ENCODE measurements around the gene MCRIP2. TPM values are rescaled to one million over a fixed set of nuclear protein-coding genes. Genes with fewer than 3 reads are reported as not detected.
A peak's percentile ranks its signal among the peaks of the same experiment; 100 is the strongest.
"Not testable (repeated sequence)": the region's sequence is repeated elsewhere in the genome, so short reads cannot be mapped to it uniquely, and the experiment has no call there.

Gene MCRIP2
- total RNA-seq, 1 donor from 2014 or later = 205 TPM

GRCh38 chr16:684071-684794 lies 42.6 kb downstream of the MCRIP2 start, which contains the start of gene JMJD8:
Gene JMJD8, minus strand, starts transcription at chr16:684334. Its CDS starts 15 bp downstream, at chr16:684319.
- intact Hi-C loops (cut with DNase I) = no loop called here
- ATAC-seq (ENCODE audit: poor library complexity) = peak; percentile 76

GRCh38 chr16:684961-685696 lies 43.5 kb downstream of the MCRIP2 start:
- ATAC-seq (ENCODE audit: poor library complexity) (no peak), DNase-seq (no peak)
- intact Hi-C loops (cut with DNase I) = no loop called here

More at GRCh38 chr16:684071-684794, 42.6 kb downstream of the MCRIP2 start, which contains the start of gene JMJD8:
- peak; percentile 99 for DNase-seq

DNA sequence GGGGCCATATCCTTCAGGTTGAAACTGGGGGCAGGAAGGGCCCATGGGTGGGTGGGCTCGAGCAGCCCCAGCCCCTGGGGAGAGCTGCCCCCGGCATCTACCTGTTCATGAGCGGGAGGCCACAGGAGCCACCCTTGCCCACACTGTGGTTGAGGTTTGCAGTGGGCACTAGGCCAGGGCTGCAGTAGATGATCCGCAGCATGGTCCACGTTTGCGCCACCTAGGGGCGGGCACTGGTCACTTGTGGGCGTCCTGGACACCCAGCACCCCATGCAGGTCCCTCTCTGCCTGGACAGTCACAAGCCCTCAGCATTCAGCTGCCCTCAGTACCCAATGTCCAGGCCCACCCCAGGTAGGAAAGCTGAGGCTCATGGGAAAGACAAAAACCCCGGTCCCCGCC lies 44.3 kb downstream of the MCRIP2 start:
- ATAC-seq (ENCODE audit: poor library complexity) (no peak), DNase-seq (no peak)
- intact Hi-C loops (cut with DNase I) = no loop called here

GRCh38 chr16:686459-687260 lies 45.0 kb downstream of the MCRIP2 start:
- DNase-seq (no peak), ATAC-seq (ENCODE audit: poor library complexity) (no peak)
- intact Hi-C loops (cut with DNase I) = no loop called here

- intact Hi-C loops (cut with DNase I) = no loop called here
- ATAC-seq (ENCODE audit: poor library complexity) = no peak
- DNase-seq = no peak
Measured at GRCh38 chr16:687499-687898, 45.9 kb downstream of the MCRIP2 start.

GRCh38 chr16:689175-689897 lies 47.7 kb downstream of the MCRIP2 start:
- no peak for DNase-seq
- intact Hi-C loops (cut with DNase I) = no loop called here
- ATAC-seq (ENCODE audit: poor library complexity) = no peak

- ATAC-seq (ENCODE audit: poor library complexity); DNase-seq; intact Hi-C loops (cut with DNase I): not testable (repeated sequence)
Measured at GRCh38 chr16:691242-691641, 49.6 kb downstream of the MCRIP2 start.

GRCh38 chr16:692356-693108 lies 50.9 kb downstream of the MCRIP2 start:
- ATAC-seq (ENCODE audit: poor library complexity) (no peak), DNase-seq (no peak)
- intact Hi-C loops (cut with DNase I) = no loop called here

- intact Hi-C loops (cut with DNase I) = no loop called here
- no peak for DNase-seq
- no peak for ATAC-seq (ENCODE audit: poor library complexity)
Measured at GRCh38 chr16:693364-693763, 51.7 kb downstream of the MCRIP2 start.

DNA sequence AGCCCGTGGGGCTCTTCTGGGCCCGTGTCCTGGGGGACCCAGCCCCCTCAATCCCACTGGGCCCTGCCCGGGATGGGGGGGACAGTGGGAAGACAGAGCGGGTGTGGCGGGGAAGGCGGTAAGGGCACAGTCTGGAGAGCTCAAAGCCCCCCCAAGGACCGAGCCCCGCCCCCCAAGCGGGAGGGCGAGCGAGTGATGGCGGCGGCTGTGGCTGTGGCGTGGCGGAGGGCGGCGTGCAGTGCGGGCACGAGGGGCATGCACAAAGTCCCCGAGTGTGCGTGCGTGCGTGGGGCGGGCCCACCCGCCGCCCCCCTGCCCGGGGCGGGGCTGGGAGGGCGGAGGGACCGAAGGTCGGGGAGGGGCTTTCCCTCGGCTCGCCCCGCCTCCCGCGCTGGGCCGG lies 52.1 kb downstream of the MCRIP2 start:
- DNase-seq = no peak
- no peak for ATAC-seq (ENCODE audit: poor library complexity)
- intact Hi-C loops (cut with DNase I) = no loop called here

GRCh38 chr16:694187-694862 lies 52.7 kb downstream of the MCRIP2 start:
- intact Hi-C loops (cut with DNase I) = no loop called here
- ATAC-seq (ENCODE audit: poor library complexity) (no peak), DNase-seq (no peak)

GRCh38 chr16:694863-695354 lies 53.3 kb downstream of the MCRIP2 start:
- no peak for ATAC-seq (ENCODE audit: poor library complexity)
- no peak for DNase-seq
- intact Hi-C loops (cut with DNase I) = no loop called here

GRCh38 chr16:695355-696089 lies 53.9 kb downstream of the MCRIP2 start:
- intact Hi-C loops (cut with DNase I) = no loop called here
- ATAC-seq (ENCODE audit: poor library complexity) (peak; percentile 13), DNase-seq (no peak)
